Measurements from ENCODE around the gene ANP32E.
"Not testable (repeated sequence)": the region's sequence is repeated elsewhere in the genome, so short reads cannot be mapped to it uniquely, and the experiment has no call there.

ANP32E gene

GRCh38 chr1:150256554-150257341 is 20.8 kb upstream of the ANP32E start:
- DNase-seq (ENCODE audit: low read depth), result no peak

GRCh38 chr1:150256198-150256553 is 20.3 kb upstream of the ANP32E start:
- DNase-seq (ENCODE audit: low read depth), result no peak

GRCh38 chr1:150249936-150250335 is 14.0 kb upstream of the ANP32E start:
- no peak for DNase-seq (ENCODE audit: low read depth)

- DNase-seq (ENCODE audit: low read depth), result no peak
These were observed 7.1 kb upstream of the ANP32E start for GRCh38 chr1:150243003-150243402.

GRCh38 chr1:150237746-150238145 is 1.8 kb upstream of the ANP32E start:
- DNase-seq (ENCODE audit: low read depth), result no peak

GRCh38 chr1:150237176-150237575 is 1.3 kb upstream of the ANP32E start:
- not testable (repeated sequence) for DNase-seq (ENCODE audit: low read depth)

- no peak for DNase-seq (ENCODE audit: low read depth)
These were observed 745 bp upstream of the ANP32E start for GRCh38 chr1:150236614-150237100.

- no peak for DNase-seq (ENCODE audit: low read depth)
These were observed 539 bp downstream of the ANP32E start for GRCh38 chr1:150235294-150235851.

GRCh38 chr1:150234566-150235293 is 1.2 kb downstream of the ANP32E start:
- DNase-seq (ENCODE audit: low read depth), result peak; percentile 68

- DNase-seq (ENCODE audit: low read depth), result no peak
These were observed 1.7 kb downstream of the ANP32E start for GRCh38 chr1:150234309-150234565.

GRCh38 chr1:150233359-150234308 is 2.3 kb downstream of the ANP32E start:
- no peak for DNase-seq (ENCODE audit: low read depth)

GRCh38 chr1:150232921-150233320 is 3.0 kb downstream of the ANP32E start:
- DNase-seq (ENCODE audit: low read depth), result not testable (repeated sequence)

- DNase-seq (ENCODE audit: low read depth), result not testable (repeated sequence)
These were observed 7.7 kb downstream of the ANP32E start for GRCh38 chr1:150228246-150228645.

GRCh38 chr1:150227228-150227627 is 8.7 kb downstream of the ANP32E start:
- DNase-seq (ENCODE audit: low read depth), result no peak

- DNase-seq (ENCODE audit: low read depth), result no peak
These were observed 9.4 kb downstream of the ANP32E start for GRCh38 chr1:150226486-150226885.

- no peak for DNase-seq (ENCODE audit: low read depth)
These were observed 10.4 kb downstream of the ANP32E start for GRCh38 chr1:150225546-150225945.

GRCh38 chr1:150224983-150225382 is 10.9 kb downstream of the ANP32E start:
- no peak for DNase-seq (ENCODE audit: low read depth)

GRCh38 chr1:150221552-150221951 is 14.4 kb downstream of the ANP32E start:
- no peak for DNase-seq (ENCODE audit: low read depth)

GRCh38 chr1:150215855-150216254 is 20.1 kb downstream of the ANP32E start:
- DNase-seq (ENCODE audit: low read depth), result not testable (repeated sequence)

GRCh38 chr1:150214099-150214756 is 21.7 kb downstream of the ANP32E start:
- not testable (repeated sequence) for DNase-seq (ENCODE audit: low read depth)

Measured in stimulated activated CD8-positive, alpha-beta memory T cell treated with anti-CD3 and anti-CD28 coated beads, Interleukin-15, amount 100 ng/mL, for 24 hours (primary cell).